GM19438 (cell line): Measurements from ENCODE around the gene ADORA1.

Experiments used
- ATAC-seq: cut with Tn5 transposase; IDR thresholded peaks from one replicate; pipeline ENCODE4 v1.9.1; 2021; ENCODE audit warnings: low read depth; ENCODE audit not compliant: unreplicated experiment

Gene ADORA1

DNA sequence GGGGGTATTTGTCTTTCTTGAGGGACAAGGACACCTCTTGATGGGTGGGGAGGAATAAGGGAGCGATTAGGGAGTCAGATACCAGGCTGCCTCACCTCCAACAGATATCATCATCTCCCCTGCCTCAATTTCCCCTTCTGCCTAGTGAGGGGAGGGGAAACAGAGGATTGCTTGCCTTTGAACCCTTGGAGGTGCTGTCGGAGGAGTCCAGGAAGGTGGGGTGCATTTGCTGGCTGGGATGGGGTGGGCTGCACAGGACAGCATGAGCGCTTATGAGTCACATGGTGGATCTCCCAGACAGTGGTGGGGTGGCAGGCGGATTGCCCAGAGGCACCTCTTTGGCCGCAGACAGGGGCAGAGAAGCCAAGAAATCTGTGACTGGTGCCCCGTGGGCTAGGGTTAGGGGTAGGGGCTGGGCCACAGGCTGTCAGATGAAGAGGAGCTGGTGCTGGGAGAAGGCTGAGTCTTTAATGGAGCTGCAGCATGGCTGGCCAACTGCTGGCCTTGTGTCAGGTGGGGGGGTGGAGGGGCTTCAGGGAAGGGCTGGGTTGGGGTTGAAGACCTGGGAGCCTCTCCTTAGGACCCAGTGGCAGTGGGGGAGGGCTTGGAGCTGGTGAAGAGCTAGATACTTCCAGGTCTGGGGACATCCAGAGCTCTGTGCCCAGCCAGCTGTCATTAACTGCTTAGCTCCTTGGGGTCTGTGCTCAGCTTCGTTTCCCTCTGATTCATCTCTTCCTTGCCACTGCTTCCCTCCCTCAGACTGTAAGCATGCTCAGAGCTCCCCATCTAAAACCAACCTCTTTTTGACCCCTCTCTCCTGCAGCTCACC lies 7.0 kb upstream of the ADORA1 start:
- no peak for ATAC-seq

DNA sequence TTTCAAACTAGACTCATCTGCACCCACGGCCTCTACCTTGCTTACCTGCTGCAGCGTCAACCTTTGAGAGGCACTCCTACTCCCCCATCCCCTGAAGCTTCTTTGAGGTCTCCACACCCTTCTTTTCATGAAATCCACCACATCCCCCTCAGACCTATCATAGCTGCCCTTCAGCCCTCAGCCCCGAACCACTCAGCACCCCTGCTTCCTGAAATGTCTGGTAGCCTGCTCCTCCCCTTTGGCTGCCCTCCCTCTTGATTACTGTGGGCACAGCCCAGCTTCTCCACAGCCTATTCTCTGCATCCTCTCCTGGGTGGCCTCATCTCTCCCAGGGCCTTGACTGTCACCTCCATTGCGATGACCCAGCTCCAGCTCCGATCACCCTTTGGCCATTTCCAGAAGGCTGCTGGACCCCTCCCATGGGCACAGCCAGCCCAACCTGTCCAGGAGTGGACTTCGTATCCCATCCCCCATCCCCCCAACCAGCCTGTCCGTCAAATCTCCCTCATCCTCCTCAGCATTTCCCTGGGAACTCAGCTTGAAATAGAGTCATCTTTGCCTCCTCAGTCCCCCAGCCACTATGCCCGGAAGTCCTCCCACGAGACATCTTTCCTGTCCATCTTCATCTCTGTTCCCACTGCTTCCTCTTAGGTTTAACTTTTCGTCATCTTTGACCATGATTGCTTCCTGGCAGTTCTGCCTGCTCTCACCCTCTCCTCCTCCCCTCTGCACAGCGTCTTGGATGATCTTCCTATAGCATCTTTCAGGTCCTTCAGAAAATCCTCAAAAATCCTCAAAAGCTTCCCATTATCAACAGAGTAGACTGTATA lies 6.1 kb upstream of the ADORA1 start:
- no peak for ATAC-seq

DNA sequence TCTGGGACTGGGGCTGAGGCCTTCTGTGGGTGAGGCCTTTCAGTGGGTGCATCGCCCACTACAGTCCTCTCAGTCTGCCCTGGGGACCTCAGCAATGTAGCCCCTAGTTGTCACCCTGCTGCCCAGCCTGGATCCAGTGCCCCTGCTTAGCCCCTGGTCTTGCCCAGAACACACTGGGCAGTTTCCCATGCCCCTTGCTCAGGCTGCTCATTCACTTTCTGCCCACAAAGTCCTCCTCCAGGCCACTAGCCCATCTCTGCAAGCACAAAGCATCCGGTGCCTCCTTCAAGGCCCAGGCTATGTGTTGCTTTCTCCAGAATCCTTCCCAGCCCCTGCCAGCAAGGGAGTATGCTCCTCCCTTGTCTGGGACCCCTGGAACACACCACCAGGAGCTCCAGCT lies 5.4 kb upstream of the ADORA1 start:
- no peak for ATAC-seq

DNA sequence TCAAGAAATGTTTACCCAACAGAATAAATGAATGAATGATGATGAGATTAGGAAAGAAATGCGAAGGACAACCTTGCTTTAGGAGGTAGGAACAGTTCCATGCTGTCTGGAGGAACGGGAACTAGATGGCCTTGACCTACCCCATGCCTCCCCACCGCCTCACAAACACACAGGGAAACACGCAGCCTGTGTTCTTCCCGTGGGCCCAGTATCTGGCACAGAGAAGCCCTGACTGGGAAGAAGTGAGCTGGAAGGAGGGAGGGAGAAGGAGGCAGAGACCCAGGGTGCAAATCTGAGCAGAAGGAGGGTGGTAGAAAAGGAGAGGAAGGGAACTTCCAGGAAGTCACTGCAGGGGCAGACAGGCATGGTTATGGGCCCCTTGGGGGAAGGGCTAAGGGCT lies 3.5 kb upstream of the ADORA1 start:
- ATAC-seq, result no peak

DNA sequence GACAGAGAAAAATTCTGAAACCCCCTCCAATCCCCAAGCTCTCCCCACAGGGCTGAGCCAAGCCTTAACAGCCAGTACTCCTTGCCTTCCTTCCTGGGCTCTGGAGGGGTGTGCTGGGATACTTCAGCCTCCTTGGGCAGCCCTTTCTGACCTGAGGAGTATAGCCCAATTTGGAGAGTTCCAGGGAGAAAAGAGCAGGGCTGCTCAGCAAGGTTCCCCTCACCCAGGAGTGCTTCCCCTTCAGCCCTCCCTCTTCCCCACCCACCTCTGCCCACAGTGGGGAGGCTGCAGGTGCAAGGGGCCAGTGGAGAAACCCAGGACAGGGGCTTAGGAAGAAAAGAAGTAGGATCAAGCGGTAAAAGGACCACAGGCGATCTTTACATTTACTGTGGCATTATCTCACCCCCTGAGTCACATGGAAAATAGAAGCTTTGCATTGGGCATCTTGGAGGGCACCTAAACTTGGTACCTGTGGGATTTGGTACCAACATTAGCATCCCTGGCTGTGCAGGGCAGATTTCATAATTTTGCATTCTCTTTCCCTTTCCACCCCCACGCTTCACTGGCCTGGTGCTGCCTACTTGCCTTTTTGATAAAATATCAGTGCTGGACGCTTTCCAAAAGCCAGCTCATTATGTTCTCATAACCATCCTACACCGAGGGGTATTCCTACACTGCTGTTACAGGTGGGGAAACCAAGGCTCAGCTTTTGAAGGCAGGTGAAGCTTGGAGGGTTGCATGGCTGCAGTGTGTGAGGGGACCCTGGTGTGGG lies 2.8 kb upstream of the ADORA1 start:
- no peak for ATAC-seq

DNA sequence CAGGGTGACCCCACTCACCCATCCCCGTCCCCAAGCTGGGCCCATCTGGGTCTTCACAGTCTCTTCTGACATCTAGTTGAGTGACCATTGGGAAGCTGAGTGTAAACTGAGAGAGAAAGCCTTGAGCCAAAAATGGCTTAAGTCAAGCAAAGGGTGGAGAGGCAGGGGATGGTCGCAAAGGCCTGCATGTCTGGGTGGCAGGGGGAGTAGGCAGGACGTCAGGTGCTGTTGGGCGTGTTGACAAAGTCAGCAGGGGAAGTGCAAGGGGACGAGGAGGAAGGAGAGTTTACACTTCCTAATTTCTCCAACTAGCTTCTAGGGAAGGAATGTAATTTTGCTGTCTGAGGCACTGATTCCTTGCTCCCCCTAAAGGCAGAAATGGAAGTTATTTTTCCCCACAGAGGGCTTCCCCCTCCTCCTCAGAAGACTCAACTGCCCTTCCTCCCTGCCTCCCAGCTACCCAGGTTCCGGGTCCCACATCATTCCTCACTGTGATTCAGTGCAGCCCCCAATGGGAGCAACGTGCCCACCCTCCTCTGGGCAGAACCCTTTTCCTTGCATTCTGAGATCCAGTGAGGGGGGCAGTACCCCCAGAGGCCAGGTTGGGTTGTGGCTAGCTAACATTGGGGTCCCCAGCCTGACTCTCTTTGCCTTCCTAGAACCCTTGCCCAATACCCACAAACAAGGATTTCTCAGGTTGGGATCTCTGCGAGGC lies 1.2 kb upstream of the ADORA1 start:
- ATAC-seq, result no peak

DNA sequence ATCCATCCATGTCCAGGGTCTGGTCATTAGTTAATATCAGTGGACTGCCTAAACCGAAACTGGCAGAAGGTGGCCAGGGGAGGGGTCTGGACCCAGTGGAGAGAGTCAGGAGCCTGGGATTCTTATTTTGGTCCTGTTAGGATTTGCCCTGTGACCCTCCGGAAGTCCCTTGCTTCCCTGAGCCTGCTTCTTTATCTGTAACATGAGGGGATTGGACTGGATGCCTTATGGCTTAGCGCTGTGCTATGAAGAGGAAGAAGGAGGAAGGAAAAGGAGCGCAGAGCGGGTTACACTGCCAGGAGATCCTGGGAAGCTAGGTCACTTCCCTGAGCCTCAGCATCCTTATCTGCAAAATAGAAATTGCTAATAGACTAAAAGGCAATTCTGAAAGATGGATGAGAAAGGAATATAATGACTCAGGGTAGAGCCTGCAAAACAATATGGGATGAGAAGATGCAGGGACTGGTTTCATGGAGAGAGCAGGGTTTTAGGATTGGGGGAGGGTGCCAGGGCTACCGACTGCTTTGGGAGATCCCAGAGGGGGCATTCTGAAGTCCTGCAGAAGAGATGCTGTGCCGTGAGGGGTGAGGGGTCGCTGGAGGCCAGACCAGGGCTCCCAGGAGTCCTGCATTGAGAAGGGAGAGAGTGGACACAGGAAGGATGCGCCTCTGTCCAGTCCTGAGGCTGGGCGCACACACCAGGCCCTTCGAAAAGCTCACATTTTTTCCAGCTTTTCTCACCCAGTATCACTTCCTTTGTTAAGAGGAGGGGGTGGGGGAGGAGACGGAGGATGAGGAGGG lies 460 bp upstream of the ADORA1 start:
- no peak for ATAC-seq

DNA sequence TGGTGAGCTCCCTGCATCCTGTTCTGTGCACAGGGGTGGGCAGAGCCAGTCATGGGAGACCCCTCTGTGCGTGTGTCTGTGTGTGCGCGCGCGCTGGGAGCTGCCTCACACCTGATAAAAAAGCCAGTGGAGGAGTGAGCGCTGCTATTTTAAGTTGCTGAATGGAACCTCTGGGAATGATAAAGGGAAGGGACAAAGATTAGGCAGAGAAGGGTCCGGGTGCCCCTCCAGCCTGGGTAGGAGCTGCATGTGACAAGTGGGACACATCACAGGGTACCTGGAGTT lies 847 bp downstream of the ADORA1 start:
- no peak for ATAC-seq

DNA sequence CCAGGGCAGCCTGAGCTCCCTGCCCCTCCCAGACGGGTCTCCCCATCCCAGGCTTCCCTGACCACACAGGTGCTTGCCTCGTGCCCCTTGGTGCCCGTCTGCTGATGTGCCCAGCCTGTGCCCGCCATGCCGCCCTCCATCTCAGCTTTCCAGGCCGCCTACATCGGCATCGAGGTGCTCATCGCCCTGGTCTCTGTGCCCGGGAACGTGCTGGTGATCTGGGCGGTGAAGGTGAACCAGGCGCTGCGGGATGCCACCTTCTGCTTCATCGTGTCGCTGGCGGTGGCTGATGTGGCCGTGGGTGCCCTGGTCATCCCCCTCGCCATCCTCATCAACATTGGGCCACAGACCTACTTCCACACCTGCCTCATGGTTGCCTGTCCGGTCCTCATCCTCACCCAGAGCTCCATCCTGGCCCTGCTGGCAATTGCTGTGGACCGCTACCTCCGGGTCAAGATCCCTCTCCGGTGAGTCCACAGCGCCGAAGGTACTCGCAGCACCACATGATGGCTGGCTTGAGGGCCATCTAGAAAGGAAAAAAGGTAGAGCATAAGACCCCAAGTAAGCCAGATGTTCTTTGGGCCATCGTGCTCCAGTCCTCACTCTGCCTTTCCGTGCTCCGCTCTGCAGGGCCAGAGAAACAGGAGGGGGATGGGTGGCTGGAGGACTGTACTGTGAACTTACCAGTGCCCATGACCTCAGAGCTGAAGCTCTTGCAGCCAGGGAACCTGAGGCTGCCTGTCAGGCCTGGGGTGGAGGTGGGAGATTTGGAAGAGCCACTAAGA lies 1.4 kb downstream of the ADORA1 start:
- ATAC-seq, result no peak

DNA sequence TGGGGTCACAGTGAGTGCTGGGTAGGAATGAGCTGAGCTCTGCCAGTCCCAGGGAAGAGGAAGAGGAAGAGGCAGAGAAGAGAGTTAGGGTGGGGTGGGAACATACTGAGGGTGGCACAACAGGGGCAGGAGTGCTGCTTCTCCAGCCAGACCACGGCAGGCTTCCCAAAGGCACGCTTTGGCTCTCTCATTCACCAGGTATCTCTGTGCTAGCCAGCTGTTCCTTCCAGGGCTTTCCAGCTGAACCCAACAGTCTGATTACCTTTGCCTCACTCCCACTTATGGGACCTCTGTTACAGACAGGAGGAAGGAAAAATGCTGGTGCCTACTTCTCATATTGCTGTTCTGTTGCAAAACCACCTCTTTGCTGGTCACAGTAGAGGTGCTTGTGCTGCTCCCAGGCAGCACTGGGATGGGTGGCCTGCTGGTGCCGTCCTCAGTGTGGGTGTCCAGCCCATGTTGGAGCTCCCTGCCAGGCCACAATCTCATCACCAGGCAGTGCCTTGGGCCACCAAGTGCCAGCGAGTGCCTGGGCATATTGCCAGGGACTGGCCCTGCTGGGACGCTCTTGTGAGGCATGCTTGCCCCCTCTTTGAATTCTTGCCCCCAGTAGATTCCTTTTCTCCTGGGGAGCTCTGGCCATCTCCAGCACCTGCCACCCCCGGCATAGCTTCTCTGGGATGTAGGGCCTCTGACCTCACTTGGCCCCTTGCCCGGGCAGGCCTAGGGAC lies 2.1 kb downstream of the ADORA1 start:
- ATAC-seq, result no peak

DNA sequence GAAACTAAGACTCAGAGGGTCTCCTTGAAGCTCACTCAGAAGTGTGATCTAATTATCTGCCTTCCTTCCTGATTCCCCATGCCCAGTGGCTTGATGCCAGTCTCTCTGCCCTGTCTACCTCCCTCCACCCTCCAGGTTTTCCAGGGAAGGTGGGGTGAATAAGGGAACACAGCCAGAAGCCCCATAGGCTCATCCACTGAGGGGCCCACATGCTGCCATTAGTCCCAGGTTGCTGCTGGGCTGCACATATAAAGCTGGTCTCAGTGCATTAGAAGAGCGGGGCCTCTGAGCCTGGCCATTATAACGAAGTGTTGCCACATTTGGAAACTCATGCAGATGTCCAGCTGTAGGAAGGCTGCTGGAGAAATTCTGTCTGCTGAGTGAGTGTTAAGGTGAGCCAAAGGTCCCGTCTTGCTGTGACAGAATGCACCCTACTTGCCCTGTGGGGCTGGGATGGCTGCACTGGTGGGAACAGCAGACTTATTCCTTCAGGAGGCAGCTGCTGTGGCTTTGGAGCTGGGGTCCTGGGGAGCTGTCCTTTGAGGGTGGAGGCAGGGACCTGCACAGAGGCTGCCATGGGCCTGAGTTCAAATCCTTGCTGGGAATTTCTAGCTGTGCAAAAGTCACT lies 2.9 kb downstream of the ADORA1 start:
- ATAC-seq, result no peak

DNA sequence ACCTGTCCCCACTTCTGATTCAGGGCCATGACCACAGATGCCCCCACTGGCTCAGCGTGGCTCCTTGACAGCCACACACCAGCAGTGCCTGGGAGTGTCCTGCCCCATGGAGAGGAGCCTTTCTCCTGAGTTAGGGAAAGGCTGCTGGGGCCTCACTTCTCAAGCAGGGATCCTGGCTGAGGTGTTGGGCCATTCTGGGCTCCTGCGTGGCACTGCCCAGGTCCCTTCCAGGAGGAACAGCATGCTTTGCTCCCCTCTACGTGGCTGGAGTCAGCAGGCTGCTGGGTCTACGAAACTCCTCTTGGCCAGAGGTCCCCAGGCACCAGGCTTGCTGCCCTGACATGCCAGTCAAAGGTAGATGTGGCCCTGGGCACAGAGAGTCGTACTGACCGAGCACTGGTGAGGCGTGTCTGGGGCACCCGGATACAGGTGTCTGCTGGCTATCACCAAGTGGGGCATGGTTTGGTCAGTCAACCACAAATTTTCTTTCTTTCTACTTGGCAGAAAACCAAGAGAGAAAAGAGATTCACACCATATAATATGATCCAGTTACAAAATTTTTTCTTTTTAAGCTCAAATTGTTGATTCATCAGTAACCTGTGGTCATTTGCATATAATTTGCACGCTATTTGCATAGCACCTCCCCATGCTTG lies 4.1 kb downstream of the ADORA1 start:
- ATAC-seq, result no peak

DNA sequence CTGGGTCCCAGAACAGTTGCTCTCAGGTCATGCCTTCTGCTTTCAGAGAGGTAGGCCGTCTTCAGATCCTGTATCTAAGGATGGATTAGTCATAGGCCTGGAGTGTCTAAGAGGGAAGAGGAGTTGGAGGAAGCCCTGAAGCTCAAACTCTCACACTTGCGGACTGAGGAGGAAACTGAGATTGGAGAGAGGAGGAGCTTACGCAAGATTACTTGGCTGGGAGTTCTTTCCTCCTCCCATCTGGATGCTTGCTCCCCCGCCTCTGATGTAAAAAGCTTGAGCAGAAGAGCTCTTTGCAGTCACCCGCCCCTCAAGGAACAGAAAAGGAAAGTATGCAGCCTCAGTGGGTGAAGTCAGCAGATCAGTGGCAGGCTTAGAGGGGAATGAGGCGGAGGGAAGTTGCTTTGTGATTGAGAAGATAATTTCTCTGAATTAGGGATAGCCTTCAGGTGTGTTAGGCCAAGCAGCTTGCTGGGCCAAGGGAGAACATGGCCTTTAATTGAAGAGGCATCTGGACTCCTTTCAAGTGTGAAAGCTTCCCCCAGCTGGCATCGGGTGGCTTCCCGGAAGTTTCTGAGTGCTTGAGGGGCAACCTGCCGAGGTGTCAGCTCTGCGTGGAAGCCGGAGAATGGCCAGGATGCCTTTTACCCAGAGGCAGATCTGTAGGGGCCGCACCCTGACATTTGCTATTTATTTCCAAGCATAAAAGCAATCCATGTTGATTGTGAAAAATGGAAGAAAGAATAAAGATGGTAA lies 6.6 kb downstream of the ADORA1 start:
- ATAC-seq, result no peak

DNA sequence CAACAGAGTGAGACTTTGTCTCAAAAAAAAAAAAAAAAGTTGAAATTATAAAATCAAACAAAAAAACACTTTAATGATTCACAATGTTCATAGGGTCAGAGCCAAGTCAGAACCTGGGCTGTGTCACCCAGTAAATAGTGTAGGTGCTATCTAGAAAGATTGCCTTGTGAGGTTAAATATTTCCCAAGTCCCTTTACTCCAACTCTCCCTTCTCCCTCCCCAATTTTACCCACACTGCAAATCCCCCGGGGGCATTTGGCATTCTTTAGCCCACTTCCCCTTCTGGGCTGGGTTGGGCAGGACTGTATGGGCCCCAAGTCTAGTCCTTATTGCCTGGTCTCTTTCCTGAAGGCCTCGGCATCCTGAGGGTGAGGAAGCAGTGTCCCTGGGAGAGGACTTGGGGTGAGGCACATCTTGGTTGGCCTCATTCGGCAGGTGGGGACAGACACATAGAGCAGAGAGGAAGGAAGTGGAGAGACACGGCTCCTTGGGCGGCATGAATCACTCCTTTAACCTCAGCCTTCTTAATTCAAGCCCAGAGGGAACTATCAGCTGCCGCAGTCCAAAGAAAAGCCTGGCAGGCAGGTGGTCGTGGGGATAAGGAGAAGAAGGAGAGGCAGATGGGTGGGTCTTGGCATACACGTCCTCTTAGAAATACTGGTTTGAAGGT lies 8.2 kb downstream of the ADORA1 start:
- no peak for ATAC-seq

DNA sequence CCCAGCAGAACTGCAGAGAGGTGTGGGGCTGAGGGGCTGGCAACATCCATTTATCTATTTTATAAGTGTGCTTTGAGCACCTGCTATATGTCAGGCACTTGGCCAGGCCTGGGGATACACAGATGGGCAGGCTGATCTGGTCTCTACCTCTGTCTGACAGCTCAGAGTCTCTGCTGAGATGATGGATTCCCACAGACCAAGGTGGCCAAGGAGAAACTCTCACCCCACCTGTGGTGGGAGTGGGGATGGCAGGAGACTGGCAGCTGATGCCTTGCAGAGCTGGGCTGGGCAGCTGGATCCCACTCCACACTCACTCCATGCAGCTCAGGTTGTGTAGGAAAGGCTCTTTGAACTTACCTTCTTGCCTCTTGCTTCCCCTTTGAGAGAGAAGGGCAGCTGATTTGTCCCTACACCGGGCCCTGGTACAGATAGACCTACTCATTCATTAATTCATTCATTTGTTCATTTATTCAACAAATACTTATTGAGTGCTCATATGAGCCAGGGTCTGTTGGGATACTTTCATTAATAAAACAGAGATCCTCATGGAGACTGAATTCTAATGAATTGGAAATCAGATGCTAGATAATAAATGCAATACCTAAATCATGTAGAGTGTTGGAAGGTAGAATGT lies 9.0 kb downstream of the ADORA1 start:
- no peak for ATAC-seq

DNA sequence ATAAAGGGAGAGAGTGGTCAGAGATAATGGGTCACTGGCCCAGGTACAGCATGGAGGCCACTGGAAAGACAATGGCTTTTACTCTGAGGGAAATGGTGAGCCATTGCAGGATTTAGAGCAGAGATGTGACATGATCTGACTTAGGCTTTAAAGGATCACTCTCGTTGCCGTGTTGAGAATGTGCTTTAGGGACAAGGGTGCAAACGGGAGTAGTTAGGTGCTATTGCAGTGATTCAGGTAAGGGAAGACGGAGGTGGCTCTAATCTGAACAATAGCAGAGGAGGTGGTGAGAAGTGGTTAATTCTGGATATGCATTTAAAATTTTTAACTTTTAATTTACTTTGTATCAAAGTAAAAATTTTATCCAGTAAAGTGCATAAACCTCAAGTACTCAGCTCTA lies 9.8 kb downstream of the ADORA1 start:
- ATAC-seq, result no peak
